HG03139 (cell line): ENCODE measurements around the gene CLDN4.
"Not testable (repeated sequence)": the region's sequence is repeated elsewhere in the genome, so short reads cannot be mapped to it uniquely, and the experiment has no call there.

Source experiments
- ATAC-seq: cut with Tn5 transposase; IDR thresholded peaks from one replicate; pipeline ENCODE4 v1.9.1; 2021; ENCODE audit not compliant: unreplicated experiment

The CLDN4 gene, protein sequence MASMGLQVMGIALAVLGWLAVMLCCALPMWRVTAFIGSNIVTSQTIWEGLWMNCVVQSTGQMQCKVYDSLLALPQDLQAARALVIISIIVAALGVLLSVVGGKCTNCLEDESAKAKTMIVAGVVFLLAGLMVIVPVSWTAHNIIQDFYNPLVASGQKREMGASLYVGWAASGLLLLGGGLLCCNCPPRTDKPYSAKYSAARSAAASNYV

DNA sequence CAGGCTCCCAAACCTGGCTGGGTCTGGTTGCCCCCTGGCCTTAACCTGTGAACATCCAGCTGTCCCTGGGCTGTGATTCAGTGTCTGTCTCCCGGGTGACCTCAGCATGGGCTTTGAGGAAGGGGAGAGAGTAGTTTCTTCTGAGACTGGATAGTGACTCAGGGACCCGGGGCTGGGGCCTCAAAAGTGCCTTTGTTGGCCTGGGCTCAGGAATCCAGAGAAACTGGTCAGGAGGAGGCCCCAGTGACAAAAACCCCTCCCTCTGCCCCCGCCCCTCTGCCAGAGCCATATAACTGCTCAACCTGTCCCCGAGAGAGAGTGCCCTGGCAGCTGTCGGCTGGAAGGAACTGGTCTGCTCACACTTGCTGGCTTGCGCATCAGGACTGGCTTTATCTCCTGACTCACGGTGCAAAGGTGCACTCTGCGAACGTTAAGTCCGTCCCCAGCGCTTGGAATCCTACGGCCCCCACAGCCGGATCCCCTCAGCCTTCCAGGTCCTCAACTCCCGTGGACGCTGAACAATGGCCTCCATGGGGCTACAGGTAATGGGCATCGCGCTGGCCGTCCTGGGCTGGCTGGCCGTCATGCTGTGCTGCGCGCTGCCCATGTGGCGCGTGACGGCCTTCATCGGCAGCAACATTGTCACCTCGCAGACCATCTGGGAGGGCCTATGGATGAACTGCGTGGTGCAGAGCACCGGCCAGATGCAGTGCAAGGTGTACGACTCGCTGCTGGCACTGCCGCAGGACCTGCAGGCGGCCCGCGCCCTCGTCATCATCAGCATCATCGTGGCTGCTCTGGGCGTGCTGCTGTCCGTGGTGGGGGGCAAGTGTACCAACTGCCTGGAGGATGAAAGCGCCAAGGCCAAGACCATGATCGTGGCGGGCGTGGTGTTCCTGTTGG, at the start of gene CLDN4:
TSS of gene CLDN4 (plus strand) at position 316 of the 903 bp plus-strand sequence. CDS start at position 522, 206 bp downstream.
- no peak for ATAC-seq

DNA sequence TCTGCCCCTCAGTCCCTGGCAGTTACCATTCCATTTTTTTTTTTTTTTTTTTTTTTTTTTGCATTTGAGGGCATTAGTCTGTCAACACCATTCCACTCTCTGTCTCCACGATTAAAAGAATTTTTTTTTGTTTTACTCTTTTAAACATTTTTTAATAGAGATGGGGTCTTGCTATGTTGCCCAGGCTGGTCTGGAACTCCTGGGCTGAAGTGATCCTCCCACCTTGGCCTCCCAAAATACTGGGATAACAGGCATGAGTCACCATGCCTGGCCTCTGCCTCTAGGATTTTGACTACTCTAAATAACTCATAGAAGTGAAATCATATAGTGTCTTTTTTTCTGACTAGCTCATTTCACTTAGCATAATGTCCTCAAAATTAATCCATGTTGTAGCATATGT, 44.2 kb upstream of the CLDN4 start:
- ATAC-seq = no peak

DNA sequence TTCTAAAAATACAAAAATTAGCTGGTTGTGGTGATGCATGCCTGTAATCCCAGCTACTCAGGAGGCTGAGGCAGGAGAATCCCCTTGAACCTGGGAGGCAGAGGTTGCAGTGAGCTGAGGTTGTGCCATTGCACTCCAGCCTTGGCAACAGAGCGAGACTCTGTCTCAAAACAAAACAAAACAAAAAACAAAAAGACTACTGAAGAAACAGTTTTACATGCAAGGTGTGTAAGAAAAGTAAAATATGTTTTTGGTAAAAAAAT, 43.1 kb upstream of the CLDN4 start:
- not testable (repeated sequence) for ATAC-seq

- ATAC-seq = no peak
Observed at GRCh38 chr7:73789051-73789450, 41.7 kb upstream of the CLDN4 start.

- ATAC-seq = not testable (repeated sequence)
Observed at GRCh38 chr7:73791170-73791690, 39.6 kb upstream of the CLDN4 start.

GRCh38 chr7:73795188-73795587, 35.6 kb upstream of the CLDN4 start:
- ATAC-seq = not testable (repeated sequence)

DNA sequence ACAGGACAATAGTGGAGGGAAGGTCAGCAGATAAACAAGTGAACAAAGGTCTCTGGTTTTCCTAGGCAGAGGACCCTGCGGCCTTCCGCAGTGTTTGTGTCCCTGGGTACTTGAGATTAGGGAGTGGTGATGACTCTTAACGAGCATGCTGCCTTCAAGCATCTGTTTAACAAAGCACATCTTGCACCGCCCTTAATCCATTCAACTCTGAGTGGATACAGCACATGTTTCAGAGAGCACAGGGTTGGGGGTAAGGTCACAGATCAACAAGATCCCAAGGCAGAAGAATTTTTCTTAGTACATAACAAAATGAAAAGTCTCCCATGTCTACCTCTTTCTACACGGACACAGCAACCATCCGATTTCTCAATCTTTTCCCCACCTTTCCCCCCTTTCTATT, 34.1 kb upstream of the CLDN4 start:
- not testable (repeated sequence) for ATAC-seq

- ATAC-seq = not testable (repeated sequence)
Observed at GRCh38 chr7:73797176-73797575, 33.6 kb upstream of the CLDN4 start.

GRCh38 chr7:73799282-73800141, 31.3 kb upstream of the CLDN4 start:
- no peak for ATAC-seq

DNA sequence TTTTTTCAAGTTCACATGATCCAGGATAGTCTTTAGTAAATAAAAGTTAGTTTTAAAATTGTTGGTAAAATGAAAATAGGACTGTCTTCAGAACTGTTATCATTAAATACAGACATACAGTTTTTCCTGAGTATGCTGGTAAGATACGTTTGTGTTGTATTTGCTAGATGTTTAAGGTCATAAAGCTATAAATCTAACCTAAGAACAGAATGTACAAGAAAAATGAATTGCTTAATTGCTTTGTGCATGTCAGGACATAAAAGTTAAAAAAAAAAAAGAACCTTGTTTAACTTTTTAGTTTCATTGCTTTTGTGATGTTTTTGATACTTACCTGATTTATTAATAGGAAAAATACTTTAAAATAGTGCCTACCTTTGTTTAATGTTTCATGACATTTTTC, 29.2 kb upstream of the CLDN4 start:
- ATAC-seq = no peak

DNA sequence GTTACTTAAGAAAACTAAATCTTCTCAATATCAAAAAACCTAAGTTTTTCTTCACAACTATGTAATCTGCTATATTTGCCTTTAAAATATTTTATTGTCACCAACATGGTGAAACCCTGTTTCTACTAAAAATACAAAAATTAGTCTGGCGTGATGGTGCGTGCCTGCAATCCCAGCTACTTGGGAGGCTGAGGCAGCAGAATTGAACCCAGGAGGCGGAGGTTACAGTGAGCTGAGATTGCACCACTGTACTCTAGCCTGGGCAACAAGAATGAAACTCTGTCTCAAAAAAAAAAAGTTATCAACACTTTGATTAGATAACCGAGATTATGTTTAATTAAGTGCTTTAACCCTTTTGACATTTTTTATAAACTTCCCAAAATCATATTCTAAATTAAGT, 28.3 kb upstream of the CLDN4 start:
- no peak for ATAC-seq

DNA sequence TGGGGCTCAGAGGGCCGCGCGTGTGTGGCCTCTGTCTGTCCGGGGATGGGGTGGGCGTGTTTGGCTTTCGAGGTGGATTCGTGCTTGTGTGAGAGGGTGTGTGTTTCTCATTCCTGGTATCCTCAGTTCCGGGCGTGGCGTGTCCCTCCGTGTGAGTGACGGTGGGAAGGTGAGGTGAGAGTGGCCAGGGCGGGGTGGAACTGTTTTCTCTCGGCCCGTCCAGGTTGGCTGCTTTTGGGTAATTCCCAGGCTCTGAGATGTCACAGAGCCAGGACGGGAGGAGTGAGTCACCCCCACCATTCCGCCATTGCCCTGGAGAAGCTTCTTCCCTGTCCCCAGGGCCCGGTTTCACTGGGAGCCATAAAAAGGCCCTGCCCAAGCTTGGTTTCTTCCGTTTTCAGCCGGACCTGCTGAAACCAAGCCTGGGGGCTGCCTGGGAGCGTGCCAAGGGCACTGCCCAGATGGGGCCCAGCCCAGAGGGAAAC, 21.3 kb upstream of the CLDN4 start:
- no peak for ATAC-seq

GRCh38 chr7:73810998-73811360, 19.8 kb upstream of the CLDN4 start:
- no peak for ATAC-seq

- no peak for ATAC-seq
Observed at GRCh38 chr7:73811760-73812168, 19.0 kb upstream of the CLDN4 start.

- no peak for ATAC-seq
Observed at GRCh38 chr7:73812996-73813395, 17.8 kb upstream of the CLDN4 start.

DNA sequence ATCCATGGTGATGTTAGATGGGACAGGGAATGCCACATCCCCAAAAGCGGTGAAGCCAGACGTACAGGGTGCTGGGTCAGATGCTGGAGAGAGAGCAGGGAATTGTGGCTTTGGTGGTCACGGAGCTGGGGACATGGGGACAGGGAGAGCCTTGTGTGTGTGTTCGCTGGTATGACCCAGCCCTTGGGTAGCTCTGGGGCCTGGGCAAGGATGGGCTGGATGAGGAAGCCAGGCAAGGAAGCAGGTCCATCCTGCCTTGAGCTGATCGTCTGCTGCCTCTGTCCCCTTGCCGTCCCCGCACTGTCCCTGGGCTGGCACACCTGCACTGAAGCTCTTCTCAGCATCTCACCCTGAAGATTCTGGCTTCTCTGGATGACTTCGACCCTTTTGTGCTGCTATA, 15.4 kb upstream of the CLDN4 start:
- ATAC-seq = no peak

- ATAC-seq = no peak
Observed at GRCh38 chr7:73817121-73817520, 13.7 kb upstream of the CLDN4 start.

DNA sequence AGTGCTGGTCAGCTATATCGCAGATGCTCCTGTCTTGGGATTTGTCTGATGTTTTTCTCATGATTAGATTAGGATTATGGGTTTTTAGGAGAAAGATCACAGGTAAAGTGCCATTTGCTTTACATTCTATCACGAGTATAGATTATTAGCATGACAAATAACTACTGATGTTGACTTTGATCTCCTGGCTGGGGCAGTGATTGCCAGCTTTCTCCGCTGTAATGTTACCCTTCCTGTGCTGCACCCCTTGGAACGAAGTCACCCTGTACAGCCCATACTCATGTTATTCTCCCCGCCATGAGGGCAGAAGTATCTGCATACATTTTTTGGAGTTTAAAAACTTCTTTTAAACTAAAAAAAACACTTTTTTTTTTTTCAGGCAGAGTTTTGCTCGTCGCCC, 10.8 kb upstream of the CLDN4 start:
- ATAC-seq = no peak

GRCh38 chr7:73821597-73822285, 9.1 kb upstream of the CLDN4 start:
- ATAC-seq = not testable (repeated sequence)

GRCh38 chr7:73822319-73823173, 8.2 kb upstream of the CLDN4 start:
- no peak for ATAC-seq
